GM18507 (cell line): ENCODE measurements around the gene CCNT2.
"Not testable (repeated sequence)": the region's sequence is repeated elsewhere in the genome, so short reads cannot be mapped to it uniquely, and the experiment has no call there.

Source experiments
- DNase-seq: peaks from one replicate; pipeline ENCODE4 v3.0.0; 2011; ENCODE audit warnings: low read depth; ENCODE audit not compliant: insufficient read length; ENCODE audit errors: extremely low spot score
- FAIRE-seq: peaks from 2 replicates; lab custom pipeline; 2011; peaks lifted over from hg19 to GRCh38; lab: Jason Lieb, UNC

Gene CCNT2

GRCh38 chr2:134918526-134919340 lies at the start of gene CCNT2:
TSS of gene CCNT2 (plus strand) at chr2:134918822. CDS start at chr2:134918855, 33 bp downstream.
- peak; percentile 98 for FAIRE-seq
- peak; percentile 97 for DNase-seq

GRCh38 chr2:134869946-134870736 lies 48.5 kb upstream of the CCNT2 start:
- FAIRE-seq (no peak), DNase-seq (no peak)

- no peak for FAIRE-seq
These were observed 45.5 kb upstream of the CCNT2 start for GRCh38 chr2:134873152-134873551.

GRCh38 chr2:134875309-134875708 lies 43.3 kb upstream of the CCNT2 start:
- FAIRE-seq (no peak), DNase-seq (no peak)

More at GRCh38 chr2:134873152-134873551, 45.5 kb upstream of the CCNT2 start:
- DNase-seq: no peak

- DNase-seq: no peak
- FAIRE-seq: no peak
These were observed 35.8 kb upstream of the CCNT2 start for GRCh38 chr2:134882773-134883172.

- FAIRE-seq (no peak), DNase-seq (no peak)
These were observed 34.9 kb upstream of the CCNT2 start for GRCh38 chr2:134883552-134884293.

GRCh38 chr2:134884435-134884834 lies 34.2 kb upstream of the CCNT2 start:
- DNase-seq: no peak
- FAIRE-seq: no peak

- DNase-seq (no peak), FAIRE-seq (no peak)
These were observed 26.2 kb upstream of the CCNT2 start for GRCh38 chr2:134892282-134893035.

GRCh38 chr2:134897932-134898331 lies 20.7 kb upstream of the CCNT2 start:
- DNase-seq (no peak), FAIRE-seq (no peak)

- FAIRE-seq: peak; percentile 18
- DNase-seq: no peak
These were observed 19.4 kb upstream of the CCNT2 start for GRCh38 chr2:134899204-134899603.

GRCh38 chr2:134900151-134900550 lies 18.5 kb upstream of the CCNT2 start:
- FAIRE-seq (no peak), DNase-seq (no peak)

- not testable (repeated sequence) for FAIRE-seq
These were observed 14.9 kb upstream of the CCNT2 start for GRCh38 chr2:134903701-134904100.

GRCh38 chr2:134905168-134905567 lies 13.5 kb upstream of the CCNT2 start:
- no peak for DNase-seq

More at GRCh38 chr2:134903701-134904100, 14.9 kb upstream of the CCNT2 start:
- not testable (repeated sequence) for DNase-seq

GRCh38 chr2:134906726-134907125 lies 11.9 kb upstream of the CCNT2 start:
- no peak for FAIRE-seq

More at GRCh38 chr2:134905168-134905567, 13.5 kb upstream of the CCNT2 start:
- no peak for FAIRE-seq

GRCh38 chr2:134907441-134908116 lies 11.0 kb upstream of the CCNT2 start:
- not testable (repeated sequence) for DNase-seq, FAIRE-seq

More at GRCh38 chr2:134906726-134907125, 11.9 kb upstream of the CCNT2 start:
- no peak for DNase-seq

GRCh38 chr2:134910763-134911399 lies 7.7 kb upstream of the CCNT2 start:
- FAIRE-seq (no peak), DNase-seq (no peak)

GRCh38 chr2:134911400-134911785 lies 7.2 kb upstream of the CCNT2 start:
- no peak for FAIRE-seq
- DNase-seq: no peak

- FAIRE-seq (no peak), DNase-seq (no peak)
These were observed 6.3 kb upstream of the CCNT2 start for GRCh38 chr2:134912361-134912760.
